HepG2 (cell line): ENCODE measurements around the gene GPR4. TPM values are rescaled to one million over a fixed set of nuclear protein-coding genes. Genes with fewer than 3 reads are reported as not detected.

Experiments used
- ATAC-seq: fragments of 200-7000 bp; cut with Tn5 transposase; 3 replicates; pipeline ENCODE4 v1.9.1; 2020; ENCODE audit warnings: mild to moderate bottlenecking, moderate library complexity
- BruUV-seq: library from RNA; stranded (reverse); fragments of 400-500 nt; replicated peaks from 2 replicates; lab custom pipeline; 2021; lab: Mats Ljungman, UMichigan
- CTCF ChIA-PET: fragments of 300-600 bp; formaldehyde crosslinking; extraction: SDS; loops from one replicate; lab custom pipeline; 2021; ENCODE audit warnings: low total read pairs, inconsistent platforms, low intra/inter-chr PET ratio; lab: Yijun Ruan, JAX
- POLR2A ChIA-PET: fragments of 350-600 bp; sonication (Branson Sonifier 250); formaldehyde crosslinking; loops from one replicate; lab custom pipeline; 2020; ENCODE audit warnings: antibody characterized with exemption, inconsistent platforms; lab: Yijun Ruan, JAX
- DNase-seq: peaks from one replicate; pipeline ENCODE4 v3.0.0-alpha.2; 2015; ENCODE audit warnings: low spot score
- FAIRE-seq: peaks from 3 replicates; lab custom pipeline; 2011; peaks lifted over from hg19 to GRCh38; lab: Jason Lieb, UNC
- H2AFZ ChIP-seq: one replicate; pipeline ENCODE4 v1.6.1; 2011; ENCODE audit warnings: low read length, inconsistent platforms
- H3K27ac ChIP-seq: fragments of 300-600 bp; 3 replicates; pipeline ENCODE4 v1.8.0; 2011; ENCODE audit warnings: mixed run types, mild to moderate bottlenecking, mixed read lengths, low read length, inconsistent platforms; ENCODE audit not compliant: insufficient read depth; ENCODE audit errors: extremely low read length
- H3K27me3 ChIP-seq, 2 experiments: fragments of 200-600 bp in 1 of 2; 2 replicates in 1 of 2; 3 replicates in 1 of 2; pipeline versions ENCODE4 v1.6.0 to v1.8.0; 2011; ENCODE audit warnings: low read length in 2 of 2, mild to moderate bottlenecking in 2 of 2, moderate library complexity in 2 of 2, inconsistent platforms in 1 of 2; ENCODE audit not compliant: insufficient read depth in 2 of 2, control insufficient read depth in 1 of 2
- H3K36me3 ChIP-seq, 2 experiments: fragments of 200-600 bp in 1 of 2; replicated peaks in 1 of 2; 2 replicates in 1 of 2; 3 replicates in 1 of 2; pipeline versions ENCODE4 v1.5.1 to v1.8.0; 2011; ENCODE audit warnings: low read length in 2 of 2, inconsistent platforms in 1 of 2; ENCODE audit not compliant: insufficient read depth in 2 of 2, control insufficient read depth in 1 of 2
- H3K4me1 ChIP-seq: 2 replicates; pipeline ENCODE4 v1.5.1; 2012; ENCODE audit warnings: low read length, inconsistent platforms; ENCODE audit not compliant: insufficient read depth
- H3K4me2 ChIP-seq: 2 replicates; pipeline ENCODE4 v1.6.0; 2011; ENCODE audit warnings: low read depth, low read length, inconsistent platforms
- H3K4me3 ChIP-seq, 3 experiments: fragments of 200-600 bp in 1 of 3; sonication (generic), shearing (Covaris generic) in 1 of 3; replicated peaks in 1 of 3; 2 replicates each; pipeline ENCODE4 v1.5.1; 2011 to 2016; ENCODE audit warnings: low read length in 3 of 3, inconsistent platforms in 2 of 3, low read depth in 2 of 3, mild to moderate bottlenecking in 2 of 3, control low read depth in 1 of 3, mixed read lengths in 1 of 3; ENCODE audit not compliant: insufficient read depth in 1 of 3
- H3K79me2 ChIP-seq: one replicate; pipeline ENCODE4 v1.6.1; 2011; ENCODE audit warnings: low read length, inconsistent platforms; ENCODE audit not compliant: insufficient read depth
- H3K9ac ChIP-seq: 2 replicates; pipeline ENCODE4 v1.6.0; 2011; ENCODE audit warnings: mild to moderate bottlenecking, low read depth, low read length, inconsistent platforms; ENCODE audit not compliant: insufficient read depth
- H3K9me3 ChIP-seq: 2 replicates; pipeline ENCODE4 v1.5.1; 2012; ENCODE audit warnings: mild to moderate bottlenecking, low read length
- H4K20me1 ChIP-seq: 2 replicates; pipeline ENCODE4 v1.6.0; 2011; ENCODE audit warnings: inconsistent platforms, mild to moderate bottlenecking, low read length, moderate library complexity; ENCODE audit not compliant: insufficient read depth
- ETV5 ChIP-seq: IDR thresholded peaks from 2 replicates; pipeline ENCODE4 v1.6.1; 2018; ENCODE audit warnings: missing biosample characterization, missing genetic modification reagents, inconsistent platforms, borderline replicate concordance
- FUBP1 ChIP-seq: sonication (generic); formaldehyde crosslinking; IDR thresholded peaks from 2 replicates; pipeline ENCODE4 v1.5.1; 2020; ENCODE audit warnings: missing genetic modification reagents, mild to moderate bottlenecking, borderline replicate concordance
- ZMYM3 ChIP-seq: sonication (generic); formaldehyde crosslinking; IDR thresholded peaks from 2 replicates; pipeline ENCODE4 v1.5.1; 2020; ENCODE audit warnings: mild to moderate bottlenecking, missing genetic modification reagents
- WGBS: methylation state at CpG from one replicate; pipeline ENCODE4 v1.1.6; 2017; ENCODE audit warnings: low lambda C conversion rate; 5-methylcytosine and 5-hydroxymethylcytosine counted together
- in situ Hi-C: cut with HindIII; loops from 2 replicates; pipeline ENCODE4 v1.10.0; 2017; ENCODE audit warnings: low pct_unique_long_range_greater_than_20kb; ENCODE audit not compliant: extremely low pct_ligation_motif_present
- intact Hi-C: fragments of 100-400 bp; cut with micrococcal nuclease; formaldehyde crosslinking; loops from one replicate; pipeline ENCODE4 v1.10.0; 2022; ENCODE audit not compliant: unreplicated experiment
- polyA plus RNA-seq, 8 experiments: library from polyadenylated mRNA; depleted of rRNA in 3 of 8; stranded (reverse) in 7 of 8; unstranded in 1 of 8; fragments of >200 nt; fragmentation: Illumina TruSeq in 4 of 8; extraction: Trizol in 4 of 8; gene quantifications; 2 replicates each; pipeline versions ENCODE4 v1.2.1 to v1.2.3, GENCODE V29; 2011 to 2016; ENCODE audit warnings: low read depth in 4 of 8, missing spikeins in 1 of 8, mixed read lengths in 1 of 8; ENCODE audit not compliant: insufficient read depth in 1 of 8
- total RNA-seq, 5 experiments: library from RNA; depleted of rRNA; stranded (reverse); fragments of >200 nt; fragmentation: Illumina TruSeq; extraction: Trizol; gene quantifications; 2 replicates each; pipeline ENCODE4 v1.2.3, GENCODE V29; 2016; ENCODE audit warnings: low read depth in 1 of 5
- TF ChIP-seq, protein P1 (sequence below): IDR thresholded peaks from 2 replicates; pipeline ENCODE4 v1.4.0; 2020; ENCODE audit warnings: mild to moderate bottlenecking, missing genetic modification reagents
- TF ChIP-seq, protein P2 (sequence below): sonication (generic); formaldehyde crosslinking; conservative IDR thresholded peaks from 2 replicates; pipeline ENCODE4 v1.4.0; 2020; ENCODE audit warnings: mild to moderate bottlenecking, missing genetic modification reagents, moderate library complexity
- TF ChIP-seq, protein P3 (sequence below): sonication (generic); formaldehyde crosslinking; IDR thresholded peaks from 2 replicates; pipeline ENCODE4 v1.4.0; 2020; ENCODE audit warnings: missing genetic modification reagents

The GPR4 gene
- total and polyA plus RNA-seq, 2 of the 13 experiments (the other 11 are each of a cell fraction or from before 2014, with no cell fraction given), result 0.15 TPM; not detected in 1

DNA sequence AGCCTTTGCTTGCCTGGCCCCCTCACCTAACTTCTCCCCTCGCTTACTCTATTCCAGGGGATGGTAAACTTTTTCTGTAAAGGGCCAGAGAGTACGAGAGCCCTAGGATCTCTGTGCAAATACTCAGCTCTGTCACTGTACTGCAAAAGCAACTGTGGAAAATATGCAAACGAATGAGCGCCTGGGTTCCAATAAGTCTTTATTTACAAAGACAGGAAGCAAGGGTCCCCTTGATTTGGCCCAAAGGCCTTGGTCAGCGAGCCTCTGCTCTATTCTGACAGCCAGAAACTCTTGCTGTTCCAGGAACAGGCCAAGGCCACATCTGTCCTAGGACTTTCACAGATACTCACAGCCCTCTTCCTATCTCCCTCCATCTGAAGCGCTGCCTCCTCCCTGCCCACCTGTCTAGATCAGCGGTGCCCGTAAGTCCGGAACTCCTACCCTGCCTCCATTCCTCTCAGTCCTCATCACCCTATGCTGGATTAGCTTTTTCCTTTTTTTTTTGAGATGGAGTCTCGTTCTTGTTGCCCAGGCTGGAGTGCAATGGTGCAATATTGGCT lies 54.7 kb downstream of the GPR4 start:
- ChIA-PET CTCF (no interaction called here), POLR2A (no interaction called here)
- no peaks in the 10 kb centered on the region for H4K20me1 ChIP-seq
- no peaks in the 10 kb centered on the region for H3K36me3 ChIP-seq
- H3K9me3 ChIP-seq, result no peaks in the 10 kb centered on the region
- H3K9ac ChIP-seq, result 0 out of 2 replicates have a peak overlapping the region, but pooled peaks have one; percentile 10
- peaks cover 26% of the 10 kb centered on the region for H3K4me1 ChIP-seq
- in situ Hi-C loops (no loop called here), intact Hi-C loops (no loop called here)
- ATAC-seq (peak; percentile 64), FAIRE-seq (no peak), DNase-seq (no peak)
- BruUV-seq, result no TSS peak
- H3K4me3 ChIP-seq, result no peak overlapping the region
- no peaks in the 10 kb centered on the region for H3K27me3 ChIP-seq
- H3K27ac ChIP-seq, result peak overlapping the region; percentile 48
- peak overlapping the region; percentile 41; the same call in 1 of the 2 replicates for H3K4me2 ChIP-seq
- H2AFZ ChIP-seq, result no peak overlapping the region
- WGBS, result 56% methylated on average over 9 of the region's 10 CpGs
- no peaks in the 10 kb centered on the region for H3K79me2 ChIP-seq
- TF ChIP-seq FUBP1 (CRISPR knock-in tag), result no peak
- TF ChIP-seq ZMYM3 (CRISPR knock-in tag), result 0 out of 2 replicates have a peak, but pooled peaks have one; percentile 13
- TF ChIP-seq, protein P1, sequence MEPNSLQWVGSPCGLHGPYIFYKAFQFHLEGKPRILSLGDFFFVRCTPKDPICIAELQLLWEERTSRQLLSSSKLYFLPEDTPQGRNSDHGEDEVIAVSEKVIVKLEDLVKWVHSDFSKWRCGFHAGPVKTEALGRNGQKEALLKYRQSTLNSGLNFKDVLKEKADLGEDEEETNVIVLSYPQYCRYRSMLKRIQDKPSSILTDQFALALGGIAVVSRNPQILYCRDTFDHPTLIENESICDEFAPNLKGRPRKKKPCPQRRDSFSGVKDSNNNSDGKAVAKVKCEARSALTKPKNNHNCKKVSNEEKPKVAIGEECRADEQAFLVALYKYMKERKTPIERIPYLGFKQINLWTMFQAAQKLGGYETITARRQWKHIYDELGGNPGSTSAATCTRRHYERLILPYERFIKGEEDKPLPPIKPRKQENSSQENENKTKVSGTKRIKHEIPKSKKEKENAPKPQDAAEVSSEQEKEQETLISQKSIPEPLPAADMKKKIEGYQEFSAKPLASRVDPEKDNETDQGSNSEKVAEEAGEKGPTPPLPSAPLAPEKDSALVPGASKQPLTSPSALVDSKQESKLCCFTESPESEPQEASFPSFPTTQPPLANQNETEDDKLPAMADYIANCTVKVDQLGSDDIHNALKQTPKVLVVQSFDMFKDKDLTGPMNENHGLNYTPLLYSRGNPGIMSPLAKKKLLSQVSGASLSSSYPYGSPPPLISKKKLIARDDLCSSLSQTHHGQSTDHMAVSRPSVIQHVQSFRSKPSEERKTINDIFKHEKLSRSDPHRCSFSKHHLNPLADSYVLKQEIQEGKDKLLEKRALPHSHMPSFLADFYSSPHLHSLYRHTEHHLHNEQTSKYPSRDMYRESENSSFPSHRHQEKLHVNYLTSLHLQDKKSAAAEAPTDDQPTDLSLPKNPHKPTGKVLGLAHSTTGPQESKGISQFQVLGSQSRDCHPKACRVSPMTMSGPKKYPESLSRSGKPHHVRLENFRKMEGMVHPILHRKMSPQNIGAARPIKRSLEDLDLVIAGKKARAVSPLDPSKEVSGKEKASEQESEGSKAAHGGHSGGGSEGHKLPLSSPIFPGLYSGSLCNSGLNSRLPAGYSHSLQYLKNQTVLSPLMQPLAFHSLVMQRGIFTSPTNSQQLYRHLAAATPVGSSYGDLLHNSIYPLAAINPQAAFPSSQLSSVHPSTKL (CRISPR knock-in tag), result 0 out of 2 replicates have a peak, but pooled peaks have one; percentile 21
- TF ChIP-seq, protein P2, sequence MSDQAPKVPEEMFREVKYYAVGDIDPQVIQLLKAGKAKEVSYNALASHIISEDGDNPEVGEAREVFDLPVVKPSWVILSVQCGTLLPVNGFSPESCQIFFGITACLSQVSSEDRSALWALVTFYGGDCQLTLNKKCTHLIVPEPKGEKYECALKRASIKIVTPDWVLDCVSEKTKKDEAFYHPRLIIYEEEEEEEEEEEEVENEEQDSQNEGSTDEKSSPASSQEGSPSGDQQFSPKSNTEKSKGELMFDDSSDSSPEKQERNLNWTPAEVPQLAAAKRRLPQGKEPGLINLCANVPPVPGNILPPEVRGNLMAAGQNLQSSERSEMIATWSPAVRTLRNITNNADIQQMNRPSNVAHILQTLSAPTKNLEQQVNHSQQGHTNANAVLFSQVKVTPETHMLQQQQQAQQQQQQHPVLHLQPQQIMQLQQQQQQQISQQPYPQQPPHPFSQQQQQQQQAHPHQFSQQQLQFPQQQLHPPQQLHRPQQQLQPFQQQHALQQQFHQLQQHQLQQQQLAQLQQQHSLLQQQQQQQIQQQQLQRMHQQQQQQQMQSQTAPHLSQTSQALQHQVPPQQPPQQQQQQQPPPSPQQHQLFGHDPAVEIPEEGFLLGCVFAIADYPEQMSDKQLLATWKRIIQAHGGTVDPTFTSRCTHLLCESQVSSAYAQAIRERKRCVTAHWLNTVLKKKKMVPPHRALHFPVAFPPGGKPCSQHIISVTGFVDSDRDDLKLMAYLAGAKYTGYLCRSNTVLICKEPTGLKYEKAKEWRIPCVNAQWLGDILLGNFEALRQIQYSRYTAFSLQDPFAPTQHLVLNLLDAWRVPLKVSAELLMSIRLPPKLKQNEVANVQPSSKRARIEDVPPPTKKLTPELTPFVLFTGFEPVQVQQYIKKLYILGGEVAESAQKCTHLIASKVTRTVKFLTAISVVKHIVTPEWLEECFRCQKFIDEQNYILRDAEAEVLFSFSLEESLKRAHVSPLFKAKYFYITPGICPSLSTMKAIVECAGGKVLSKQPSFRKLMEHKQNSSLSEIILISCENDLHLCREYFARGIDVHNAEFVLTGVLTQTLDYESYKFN (CRISPR knock-in tag), result peak; percentile 16; the same call in 1 of the 2 replicates
- peak; percentile 15; the same call in 1 of the 2 replicates for TF ChIP-seq ETV5 (CRISPR knock-in tag)
- TF ChIP-seq, protein P3, sequence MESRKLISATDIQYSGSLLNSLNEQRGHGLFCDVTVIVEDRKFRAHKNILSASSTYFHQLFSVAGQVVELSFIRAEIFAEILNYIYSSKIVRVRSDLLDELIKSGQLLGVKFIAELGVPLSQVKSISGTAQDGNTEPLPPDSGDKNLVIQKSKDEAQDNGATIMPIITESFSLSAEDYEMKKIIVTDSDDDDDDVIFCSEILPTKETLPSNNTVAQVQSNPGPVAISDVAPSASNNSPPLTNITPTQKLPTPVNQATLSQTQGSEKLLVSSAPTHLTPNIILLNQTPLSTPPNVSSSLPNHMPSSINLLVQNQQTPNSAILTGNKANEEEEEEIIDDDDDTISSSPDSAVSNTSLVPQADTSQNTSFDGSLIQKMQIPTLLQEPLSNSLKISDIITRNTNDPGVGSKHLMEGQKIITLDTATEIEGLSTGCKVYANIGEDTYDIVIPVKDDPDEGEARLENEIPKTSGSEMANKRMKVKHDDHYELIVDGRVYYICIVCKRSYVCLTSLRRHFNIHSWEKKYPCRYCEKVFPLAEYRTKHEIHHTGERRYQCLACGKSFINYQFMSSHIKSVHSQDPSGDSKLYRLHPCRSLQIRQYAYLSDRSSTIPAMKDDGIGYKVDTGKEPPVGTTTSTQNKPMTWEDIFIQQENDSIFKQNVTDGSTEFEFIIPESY (CRISPR knock-in tag), result peak; percentile 54; the same call in 1 of the 2 replicates
